ENCODE measurements around the gene HNRNPA3. TPM values are rescaled to one million over a fixed set of nuclear protein-coding genes. Genes with fewer than 3 reads are reported as not detected.

HNRNPA3 gene
- total and polyA plus RNA-seq, 5 donors: 66.9 to 110 (median 78.7) TPM

DNA sequence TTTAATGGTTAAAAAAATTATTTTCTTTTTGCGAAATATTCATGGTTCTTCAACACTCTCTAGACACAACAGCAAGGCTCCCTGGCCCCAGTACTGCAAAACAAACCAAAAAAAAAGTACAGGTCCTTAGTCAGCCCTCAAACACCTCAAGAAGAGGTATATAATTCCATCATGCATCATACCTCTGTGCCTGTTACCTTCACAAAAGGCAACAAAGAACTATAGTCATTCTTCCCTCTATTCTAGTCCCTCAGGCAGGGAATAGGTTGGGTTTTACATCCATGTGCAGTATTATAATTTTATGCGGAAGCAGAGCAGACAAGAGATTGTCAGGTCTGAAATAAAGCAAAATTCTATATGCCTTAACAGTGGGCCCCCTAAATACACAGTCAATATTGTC is 43.4 kb downstream of the HNRNPA3 start:
- WGBS: 72% methylated on average over 2 of the region's 2 CpGs
- H3K4me1 ChIP-seq (ENCODE audit: control insufficient read depth, insufficient read depth, low read length): peaks cover 35% of the 10 kb centered on the region
- ATAC-seq (no peak), DNase-seq (no peak)
- intact Hi-C loops (cut with DNase I): loop anchor here in 1 of 4 donors (10.0 kb wide), 1 partner anchor 81 kb away; no protein-coding TSS in a partner anchor
- H3K4me3 ChIP-seq (ENCODE audit: low read length): no peak overlapping the region
- no peaks in the 10 kb centered on the region for H3K9me3 ChIP-seq (ENCODE audit: control insufficient read depth, low read length)
- H3K27ac ChIP-seq (ENCODE audit: low read length): no peak overlapping the region
- no peaks in the 10 kb centered on the region for H3K27me3 ChIP-seq (ENCODE audit: control insufficient read depth, insufficient read depth)

DNA sequence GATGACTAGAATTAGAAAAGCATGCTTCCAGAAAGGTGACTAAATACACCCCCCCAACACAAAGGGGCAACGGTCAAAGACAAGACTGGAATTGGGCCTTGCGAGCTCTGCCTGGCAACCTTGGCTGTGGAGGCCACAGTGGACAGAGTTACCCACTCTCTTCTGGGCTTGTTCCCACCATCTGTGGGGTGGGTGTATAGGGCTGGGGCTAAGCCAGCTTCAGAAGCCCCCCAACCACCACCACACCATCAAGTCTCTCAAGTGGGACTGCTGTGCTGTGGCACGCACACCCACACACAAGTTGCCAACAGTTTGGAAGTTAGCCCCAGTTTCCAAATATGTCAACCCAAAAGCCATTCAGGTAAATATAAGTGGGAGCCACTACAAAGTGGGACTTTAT is 44.1 kb downstream of the HNRNPA3 start:
- ATAC-seq: no peak
- intact Hi-C loops (cut with DNase I): loop anchor here in 1 of 4 donors (10.0 kb wide), 1 partner anchor 82 kb away; no protein-coding TSS in a partner anchor

DNA sequence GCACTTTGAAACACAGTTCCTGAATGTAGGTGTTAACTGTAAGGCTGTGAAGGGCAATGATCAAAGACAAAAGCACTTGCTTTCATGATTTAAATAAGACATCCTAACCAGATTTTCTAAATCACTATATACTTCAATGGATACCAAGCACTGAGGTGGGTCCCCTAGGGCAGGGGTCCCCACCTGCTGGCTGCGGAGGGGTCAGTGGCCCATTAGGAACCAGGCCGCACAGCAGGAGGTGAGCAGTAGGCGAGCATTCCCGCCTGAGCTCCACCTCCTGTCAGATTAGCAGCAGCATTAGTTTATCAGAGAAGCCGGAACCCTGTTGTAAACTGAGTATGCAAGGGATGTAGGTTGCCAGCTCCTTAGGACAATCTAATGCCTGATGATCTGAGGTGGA is 44.9 kb downstream of the HNRNPA3 start:
- H3K4me1 ChIP-seq (ENCODE audit: control insufficient read depth, insufficient read depth, low read length): peaks cover 31% of the 10 kb centered on the region
- DNase-seq (peak in 1 of 3 donors; percentile 45), ATAC-seq (no peak)
- H3K4me3 ChIP-seq (ENCODE audit: low read length): no peak overlapping the region
- intact Hi-C loops (cut with DNase I): loop anchor here in 1 of 4 donors (10.0 kb wide), 1 partner anchor 83 kb away; no protein-coding TSS in a partner anchor
- 78% methylated on average over 5 of the region's 5 CpGs for WGBS
- no peaks in the 10 kb centered on the region for H3K27me3 ChIP-seq (ENCODE audit: control insufficient read depth, insufficient read depth)
- peak overlapping the region; percentile 50 for H3K27ac ChIP-seq (ENCODE audit: low read length)
- H3K9me3 ChIP-seq (ENCODE audit: control insufficient read depth, low read length): no peaks in the 10 kb centered on the region

More for the DNA sequence above, 44.1 kb downstream of the HNRNPA3 start:
- whole genome bisulfite sequencing: 33% methylated on average over 3 of the region's 3 CpGs
- no peaks in the 10 kb centered on the region for H3K9me3 ChIP-seq (ENCODE audit: control insufficient read depth, low read length)
- H3K27me3 ChIP-seq (ENCODE audit: control insufficient read depth, insufficient read depth): no peaks in the 10 kb centered on the region
- H3K4me3 ChIP-seq (ENCODE audit: low read length): no peak overlapping the region
- peak in 1 of 3 donors; percentile 37 for DNase-seq
- peak overlapping the region; percentile 12 for H3K27ac ChIP-seq (ENCODE audit: low read length)
- peaks cover 32% of the 10 kb centered on the region for H3K4me1 ChIP-seq (ENCODE audit: control insufficient read depth, insufficient read depth, low read length)

DNA sequence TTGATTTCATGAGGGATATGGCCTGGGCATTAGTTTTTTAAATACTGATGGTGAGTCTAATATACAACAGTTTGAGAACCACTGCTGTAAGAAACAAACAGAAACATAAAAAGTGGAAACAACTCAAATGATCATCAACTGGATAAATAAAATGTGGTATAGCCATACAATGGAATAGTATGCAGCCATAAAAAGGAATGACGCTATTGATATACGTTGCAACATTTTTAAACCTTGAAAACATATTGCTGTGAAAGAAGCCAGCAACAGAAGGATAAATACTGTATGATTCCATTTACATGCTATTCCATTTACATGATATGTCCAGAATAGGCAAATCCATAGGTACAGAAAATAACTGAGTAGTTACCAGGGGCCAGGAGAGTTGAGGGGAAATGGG is 45.5 kb downstream of the HNRNPA3 start:
- no peaks in the 10 kb centered on the region for H3K9me3 ChIP-seq (ENCODE audit: control insufficient read depth, low read length)
- no peaks in the 10 kb centered on the region for H3K27me3 ChIP-seq (ENCODE audit: control insufficient read depth, insufficient read depth)
- H3K4me3 ChIP-seq (ENCODE audit: low read length): no peak overlapping the region
- intact Hi-C loops (cut with DNase I): loop anchor here in 1 of 4 donors (10.0 kb wide), 1 partner anchor 83 kb away; no protein-coding TSS in a partner anchor
- peaks cover 25% of the 10 kb centered on the region for H3K4me1 ChIP-seq (ENCODE audit: control insufficient read depth, insufficient read depth, low read length)
- no peak overlapping the region for H3K27ac ChIP-seq (ENCODE audit: low read length)
- no peak for DNase-seq
- ATAC-seq: no peak
- over 99% methylated on average over 2 of the region's 2 CpGs for WGBS

DNA sequence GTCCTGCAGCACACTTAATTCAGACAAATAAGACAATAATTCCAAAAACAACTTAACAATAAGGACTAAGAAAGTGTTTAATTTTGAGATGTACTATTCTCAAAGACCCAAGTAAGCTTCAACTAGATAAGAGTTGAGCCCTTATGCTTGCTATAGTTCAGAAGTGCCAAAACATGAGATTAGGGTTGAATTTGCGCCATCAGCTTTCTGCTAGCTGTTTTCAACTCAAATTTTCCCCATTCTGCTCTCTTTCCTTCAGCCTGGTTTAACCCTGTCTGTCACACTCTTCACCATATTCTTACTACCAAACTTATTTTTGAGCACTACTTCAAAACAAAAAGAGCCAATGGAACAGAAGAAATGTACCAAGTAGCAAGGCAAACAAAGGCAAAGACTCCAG is 47.8 kb downstream of the HNRNPA3 start:
- Histone ChIP-seq H3K27ac (ENCODE audit: low read length) (no peak overlapping the region), H3K4me3 (ENCODE audit: low read length) (peak overlapping the region; percentile 90), H3K9me3 (ENCODE audit: control insufficient read depth, low read length) (no peaks in the 10 kb centered on the region), H3K4me1 (ENCODE audit: control insufficient read depth, insufficient read depth, low read length) (peaks cover 12% of the 10 kb centered on the region), H3K27me3 (ENCODE audit: control insufficient read depth, insufficient read depth) (no peaks in the 10 kb centered on the region)
- DNase-seq: no peak
- no peak for ATAC-seq
- intact Hi-C loops (cut with DNase I): loop anchor here (5.0 to 10.0 kb wide), 6 partner anchors 48 to 134 kb away; partner anchors contain the start of genes HNRNPA3 (in 2 of the 4) and AGPS (in 1 of the 4)
- WGBS: 35% methylated on average over 1 of the region's 1 CpG

DNA sequence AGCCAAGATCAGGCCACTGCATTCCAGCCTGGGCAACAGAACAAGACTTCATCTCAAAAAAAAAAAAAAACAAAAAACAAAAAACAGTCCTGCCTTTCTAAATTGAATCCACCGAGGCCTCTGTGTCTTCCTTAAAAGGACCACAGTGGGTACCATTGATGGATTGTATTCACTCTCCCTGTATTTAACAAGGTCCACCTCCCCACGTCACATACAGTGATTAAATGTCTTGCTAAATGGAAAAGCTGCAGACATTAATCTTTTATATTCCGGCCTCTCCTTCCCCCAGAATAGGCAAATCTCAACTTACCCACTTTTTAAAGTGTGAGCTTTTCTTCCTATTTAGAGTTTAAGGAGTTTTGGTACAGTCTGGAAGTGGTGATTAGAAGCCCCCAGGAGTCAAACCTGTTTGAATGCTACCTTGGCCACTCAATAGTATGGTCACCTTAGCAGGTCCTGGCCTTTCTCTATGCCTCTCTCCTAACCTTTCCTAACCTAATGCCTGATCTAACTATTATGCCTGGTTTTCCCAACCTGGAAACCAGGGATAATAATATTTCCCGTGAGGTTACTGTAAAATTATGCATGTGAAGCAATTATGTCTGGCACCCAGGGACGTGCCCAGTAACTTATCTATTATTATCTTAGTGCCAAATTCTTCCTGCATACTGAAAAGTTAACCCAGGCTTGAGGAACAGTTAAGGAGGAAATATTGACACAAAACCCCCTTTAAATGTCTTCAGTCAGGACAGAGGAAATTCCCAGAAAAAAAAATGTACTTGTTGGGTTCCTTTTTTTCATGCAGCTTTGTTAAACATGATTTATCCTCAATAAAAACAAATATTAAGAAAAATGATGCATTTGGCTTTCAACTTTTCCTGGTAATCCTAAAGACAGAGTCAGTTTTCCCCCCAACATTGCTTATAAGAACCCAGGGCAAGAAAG is 48.8 kb downstream of the HNRNPA3 start:
- H3K9me3 ChIP-seq (ENCODE audit: control insufficient read depth, low read length): no peaks in the 10 kb centered on the region

DNA sequence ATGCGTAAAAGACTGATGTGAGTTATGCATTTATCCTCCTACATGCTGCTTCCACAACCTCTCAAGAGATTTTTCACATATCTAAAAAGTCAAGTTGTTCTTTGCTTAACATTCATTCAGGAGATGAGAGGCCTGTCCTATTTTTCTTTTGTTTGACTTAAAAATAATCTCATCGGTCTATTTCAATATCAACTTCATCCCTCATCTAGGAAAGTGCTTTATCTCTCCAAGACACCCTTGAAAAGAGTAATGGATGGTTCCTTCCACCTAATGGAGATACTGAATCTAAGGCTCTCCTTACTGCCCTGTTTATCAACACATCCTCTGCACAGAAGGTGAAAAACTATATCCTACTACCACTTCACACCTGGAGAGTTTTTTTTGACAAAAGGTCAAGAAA is 49.5 kb downstream of the HNRNPA3 start:
- peak overlapping the region; percentile 90 for H3K4me3 ChIP-seq (ENCODE audit: low read length)

More for the DNA sequence above, 48.8 kb downstream of the HNRNPA3 start:
- Histone ChIP-seq H3K4me1 (ENCODE audit: control insufficient read depth, insufficient read depth, low read length) (peaks cover 8% of the 10 kb centered on the region), H3K27me3 (ENCODE audit: control insufficient read depth, insufficient read depth) (no peaks in the 10 kb centered on the region), H3K4me3 (ENCODE audit: low read length) (peak overlapping the region; percentile 90), H3K27ac (ENCODE audit: low read length) (peak overlapping the region; percentile 72)
- no peak for DNase-seq
- intact Hi-C loops (cut with DNase I): loop anchor here (5.0 to 10.0 kb wide), 6 partner anchors 49 to 133 kb away; partner anchors contain the start of genes HNRNPA3 (in 2 of the 4) and AGPS (in 1 of the 4)
- no peak for ATAC-seq
- 8% methylated on average over 5 of the region's 5 CpGs for WGBS

DNA sequence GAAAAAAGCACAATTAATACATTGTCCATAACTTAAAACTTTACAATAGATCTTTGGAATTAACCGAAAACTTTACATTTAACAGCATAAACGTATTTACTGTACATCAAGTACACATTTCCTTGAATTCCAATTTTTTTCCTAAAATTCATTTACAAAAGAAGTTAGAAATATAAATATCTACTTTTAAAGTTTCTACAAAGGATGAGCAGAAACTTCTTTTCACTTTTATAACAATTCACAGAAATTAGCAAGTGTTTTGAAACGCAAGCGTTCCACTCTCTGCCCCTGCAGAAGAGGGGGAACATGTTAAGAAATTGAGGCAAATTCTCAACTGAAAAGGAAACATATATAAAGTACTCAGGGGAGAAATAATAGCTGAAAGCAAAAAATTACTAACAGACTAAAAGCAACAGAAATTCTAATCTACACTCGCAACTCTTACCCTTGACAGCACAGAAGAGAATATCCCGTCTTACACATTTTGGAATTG is 50.4 kb downstream of the HNRNPA3 start:
- no peak overlapping the region for H3K27ac ChIP-seq (ENCODE audit: low read length)
- no peak for ATAC-seq
- H3K4me1 ChIP-seq (ENCODE audit: control insufficient read depth, insufficient read depth, low read length): no peaks in the 10 kb centered on the region
- peak overlapping the region; percentile 90 for H3K4me3 ChIP-seq (ENCODE audit: low read length)
- H3K27me3 ChIP-seq (ENCODE audit: control insufficient read depth, insufficient read depth): no peaks in the 10 kb centered on the region
- no peaks in the 10 kb centered on the region for H3K9me3 ChIP-seq (ENCODE audit: control insufficient read depth, low read length)
- DNase-seq: no peak
- intact Hi-C loops (cut with DNase I): loop anchor here (5.0 to 10.0 kb wide), 6 partner anchors 51 to 132 kb away; partner anchors contain the start of genes HNRNPA3 (in 2 of the 4) and AGPS (in 1 of the 4)
- WGBS: under 1% methylated on average over 6 of the region's 6 CpGs

More for the DNA sequence above, 49.5 kb downstream of the HNRNPA3 start:
- Histone ChIP-seq H3K4me1 (ENCODE audit: control insufficient read depth, insufficient read depth, low read length) (peaks cover 5% of the 10 kb centered on the region), H3K9me3 (ENCODE audit: control insufficient read depth, low read length) (no peaks in the 10 kb centered on the region), H3K27ac (ENCODE audit: low read length) (no peak overlapping the region), H3K27me3 (ENCODE audit: control insufficient read depth, insufficient read depth) (no peaks in the 10 kb centered on the region)
- WGBS: 3% methylated on average over 2 of the region's 2 CpGs
- intact Hi-C loops (cut with DNase I): loop anchor here (5.0 to 10.0 kb wide), 6 partner anchors 50 to 133 kb away; partner anchors contain the start of genes HNRNPA3 (in 2 of the 4) and AGPS (in 1 of the 4)
- ATAC-seq: no peak
- DNase-seq: no peak

DNA sequence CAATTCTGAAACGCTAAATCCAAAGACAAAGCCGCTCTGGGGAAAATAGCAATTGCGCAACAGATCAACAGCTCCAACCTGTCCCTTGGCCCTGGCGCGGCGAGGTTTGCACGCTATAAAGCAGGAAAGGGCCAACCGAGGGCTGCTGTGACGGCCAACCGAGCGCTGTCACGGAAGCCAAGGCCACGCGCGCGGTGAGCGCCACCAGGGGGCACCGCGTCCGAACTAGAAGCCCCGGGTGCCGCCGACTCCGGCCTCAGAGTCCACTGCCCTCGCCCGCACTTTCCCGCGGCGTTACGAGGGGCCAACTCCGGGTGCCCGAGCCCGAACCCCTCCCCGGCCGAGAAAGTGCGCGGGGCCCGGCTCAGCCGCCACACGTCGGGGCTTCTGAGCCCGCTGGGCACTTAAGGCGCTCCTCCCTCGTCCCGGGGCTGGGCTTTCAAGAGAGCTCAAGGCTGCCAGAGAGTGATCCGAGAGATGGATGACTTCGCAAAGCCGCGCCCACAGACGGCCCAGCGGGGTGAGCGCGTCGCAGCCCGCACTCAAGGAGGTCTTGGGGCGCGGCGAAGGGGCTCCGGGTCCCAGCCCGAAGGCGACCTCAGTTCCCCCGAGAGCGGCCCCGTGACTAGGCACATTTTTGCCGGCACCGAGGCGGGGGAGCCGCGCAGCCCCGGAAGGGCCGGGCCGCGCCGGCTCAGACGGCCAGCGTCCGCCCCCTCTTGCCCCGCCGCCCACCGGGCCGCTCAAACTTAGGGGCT is 51.0 kb downstream of the HNRNPA3 start:
- peak overlapping the region; percentile 100 for H3K27ac ChIP-seq (ENCODE audit: low read length)
- no peaks in the 10 kb centered on the region for H3K27me3 ChIP-seq (ENCODE audit: control insufficient read depth, insufficient read depth)
- intact Hi-C loops (cut with DNase I): loop anchor here (5.0 to 10.0 kb wide), 6 partner anchors 51 to 131 kb away; partner anchors contain the start of genes HNRNPA3 (in 2 of the 4) and AGPS (in 1 of the 4)
- DNase-seq (peak; percentile 98 to 100 (median 99)), ATAC-seq (peak; percentile 83 to 85)
- under 1% methylated on average over 81 of the region's 81 CpGs for WGBS
- no peaks in the 10 kb centered on the region for H3K4me1 ChIP-seq (ENCODE audit: control insufficient read depth, insufficient read depth, low read length)
- no peaks in the 10 kb centered on the region for H3K9me3 ChIP-seq (ENCODE audit: control insufficient read depth, low read length)
- peak overlapping the region; percentile 90 for H3K4me3 ChIP-seq (ENCODE audit: low read length)

DNA sequence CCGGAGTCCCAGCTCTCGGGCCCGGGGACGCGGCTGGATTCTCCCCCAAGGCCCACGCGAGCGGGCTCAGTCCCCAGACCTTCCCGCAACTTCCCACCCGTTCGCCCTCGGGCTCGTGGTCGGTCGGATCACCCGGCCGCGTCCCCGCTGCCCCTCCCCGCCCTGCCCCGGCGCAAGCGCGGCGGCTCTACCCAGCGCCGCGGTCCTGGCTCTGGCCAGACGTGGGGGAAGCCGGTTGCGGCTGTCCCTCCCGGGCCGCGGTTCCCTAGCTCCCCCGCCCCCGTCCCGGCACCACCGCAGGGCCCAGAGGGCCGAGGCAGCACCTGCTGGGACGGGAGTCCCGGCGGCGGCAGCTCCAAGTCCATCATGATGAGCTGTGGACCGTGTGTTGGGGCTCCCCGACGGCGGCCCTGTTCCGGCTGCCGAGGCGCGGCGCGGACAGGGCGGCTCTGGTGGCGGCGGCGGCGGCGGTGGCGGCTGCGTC is 51.7 kb downstream of the HNRNPA3 start:
- Histone ChIP-seq H3K4me3 (ENCODE audit: low read length) (peak overlapping the region; percentile 90), H3K9me3 (ENCODE audit: control insufficient read depth, low read length) (no peaks in the 10 kb centered on the region), H3K27ac (ENCODE audit: low read length) (peak overlapping the region; percentile 100), H3K27me3 (ENCODE audit: control insufficient read depth, insufficient read depth) (no peaks in the 10 kb centered on the region), H3K4me1 (ENCODE audit: control insufficient read depth, insufficient read depth, low read length) (no peaks in the 10 kb centered on the region)
- ATAC-seq: peak; percentile 12 to 20
- intact Hi-C loops (cut with DNase I): loop anchor here (5.0 to 10.0 kb wide), 6 partner anchors 52 to 131 kb away; partner anchors contain the start of genes HNRNPA3 (in 2 of the 4) and AGPS (in 1 of the 4)
- DNase-seq: no peak
- WGBS: under 1% methylated on average over 61 of the region's 61 CpGs
